Suprapubic skin (tissue), 3 donors: Measurements from ENCODE around the gene FOLR2.

Source experiments
- CTCF ChIP-seq, 2 donors: fragments of 200-600 bp in 1 of 2; fragments of 450-650 bp in 1 of 2; sonication (generic) in 1 of 2; IDR thresholded peaks; one replicate each; pipeline ENCODE4 v1.5.1; 2016 to 2019; ENCODE audit warnings: antibody characterized with exemption in 2 of 2, mild to moderate bottlenecking in 1 of 2, moderate library complexity in 1 of 2
- POLR2A ChIP-seq, 2 donors: fragments of 450-650 bp; IDR thresholded peaks; one replicate each; pipeline ENCODE4 v1.6.1; 2017; ENCODE audit warnings: antibody characterized with exemption in 2 of 2, mild to moderate bottlenecking in 2 of 2, moderate library complexity in 2 of 2

- TF ChIP-seq POLR2A (IDR thresholded peaks at IDR 0.05) (no peak), CTCF (IDR thresholded peaks at IDR 0.05) (no peak)
These were observed 22.1 kb downstream of the FOLR2 start for GRCh38 chr11:72238492-72239312.
